SH-SY5Y (cell line): ENCODE results near the gene EHMT1.

Experiments
- GATA2 ChIP-seq: IDR thresholded peaks from 2 replicates; pipeline ENCODE4 v1.6.1; 2011; ENCODE audit warnings: mild to moderate bottlenecking, low read depth, low read length
- GATA3 ChIP-seq: IDR thresholded peaks from 2 replicates; pipeline ENCODE4 v1.6.1; 2011; ENCODE audit warnings: low read depth, mild to moderate bottlenecking, low read length, moderate library complexity

Gene EHMT1

GRCh38 chr9:137666513-137666822, 47.7 kb downstream of the EHMT1 start:
- TF ChIP-seq GATA2: no peak
- TF ChIP-seq GATA3: no peak

- TF ChIP-seq GATA3 (no peak), GATA2 (no peak)
Measured at GRCh38 chr9:137666955-137667670, 48.3 kb downstream of the EHMT1 start.

- no peak for TF ChIP-seq GATA2
- no peak for TF ChIP-seq GATA3
Measured at GRCh38 chr9:137668203-137668602, 49.4 kb downstream of the EHMT1 start.

- TF ChIP-seq GATA3 (no peak), GATA2 (no peak)
Measured at GRCh38 chr9:137669261-137669672, 50.5 kb downstream of the EHMT1 start.

- no peak for TF ChIP-seq GATA2
- TF ChIP-seq GATA3: no peak
Measured at GRCh38 chr9:137670391-137671195, 51.8 kb downstream of the EHMT1 start.

- no peak for TF ChIP-seq GATA3
- TF ChIP-seq GATA2: no peak
Measured at GRCh38 chr9:137671196-137671538, 52.4 kb downstream of the EHMT1 start.

GRCh38 chr9:137671721-137672120, 52.9 kb downstream of the EHMT1 start:
- TF ChIP-seq GATA2: no peak
- no peak for TF ChIP-seq GATA3

GRCh38 chr9:137672907-137673791, 54.3 kb downstream of the EHMT1 start:
- TF ChIP-seq GATA2 (no peak), GATA3 (no peak)

GRCh38 chr9:137673886-137674285, 55.1 kb downstream of the EHMT1 start:
- no peak for TF ChIP-seq GATA3
- no peak for TF ChIP-seq GATA2

GRCh38 chr9:137674307-137674975, 55.6 kb downstream of the EHMT1 start:
- no peak for TF ChIP-seq GATA2
- no peak for TF ChIP-seq GATA3

- TF ChIP-seq GATA2: no peak
- no peak for TF ChIP-seq GATA3
Measured at GRCh38 chr9:137674976-137675320, 56.1 kb downstream of the EHMT1 start.

GRCh38 chr9:137676998-137677397, 58.2 kb downstream of the EHMT1 start:
- TF ChIP-seq GATA2 (no peak), GATA3 (no peak)

GRCh38 chr9:137678202-137678601, 59.4 kb downstream of the EHMT1 start:
- TF ChIP-seq GATA2: no peak
- no peak for TF ChIP-seq GATA3

- no peak for TF ChIP-seq GATA3
- no peak for TF ChIP-seq GATA2
Measured at GRCh38 chr9:137679249-137679648, 60.4 kb downstream of the EHMT1 start.
